ENCODE results near the gene MBOAT7.

DNA sequence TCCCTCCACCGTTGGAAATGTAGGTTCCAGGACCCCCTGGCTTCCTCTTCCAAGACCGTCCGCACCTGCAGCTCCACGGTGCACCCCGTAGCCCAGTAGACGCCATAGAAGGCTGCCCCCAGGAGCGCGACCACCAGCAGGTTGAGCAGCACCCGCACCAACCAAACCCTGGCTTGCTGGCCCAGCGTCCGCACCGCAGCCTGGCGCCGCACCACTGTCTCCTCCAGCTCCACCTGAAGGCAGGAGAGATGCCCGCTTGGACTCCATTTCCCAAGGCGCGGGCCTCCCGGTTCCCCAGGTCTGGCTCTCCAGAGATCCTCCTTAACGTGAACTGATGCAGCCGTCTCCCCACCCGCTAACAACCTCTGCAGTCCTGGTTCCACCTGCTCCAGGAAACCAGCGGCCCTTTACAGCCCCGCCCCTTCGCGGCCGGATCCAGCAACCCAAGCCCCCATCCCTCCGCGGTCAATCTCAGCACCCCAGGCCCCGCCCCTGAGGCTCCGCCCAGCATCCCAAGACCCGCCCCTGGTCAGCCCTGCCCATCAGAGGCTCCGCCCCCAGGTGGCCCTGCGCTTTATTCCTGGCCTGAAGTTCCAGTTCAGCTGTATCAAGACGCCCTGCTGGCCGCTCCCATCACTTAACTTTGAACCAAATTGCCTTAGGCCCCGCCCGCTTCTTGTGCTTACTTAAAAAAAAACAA, 24.9 kb downstream of the MBOAT7 start:
- TF ChIP-seq CTCF (IDR thresholded peaks at IDR 0.05; ENCODE audit: extremely low read depth in 1 of 2, insufficient read depth in 1 of 2, low read depth in 1 of 2, low read length in 2 of 2) (no peak), JUN (IDR thresholded peaks at IDR 0.05; ENCODE audit: borderline replicate concordance, insufficient read depth, insufficient read length, low read depth) (no peak), EZH2 (IDR thresholded peaks at IDR 0.05; ENCODE audit: borderline replicate concordance, low read depth, low read length, severe bottlenecking) (no peak), POLR2A (IDR thresholded peaks at IDR 0.05; ENCODE audit: low read depth, low read length) (no peak), MYC (IDR thresholded peaks at IDR 0.05; ENCODE audit: low read depth, low read length) (no peak), POLR2AphosphoS5 (IDR thresholded peaks at IDR 0.05; ENCODE audit: insufficient read depth, low read depth, low read length) (no peak), GATA2 (IDR thresholded peaks at IDR 0.05; ENCODE audit: insufficient read depth, insufficient read length, low read depth, low read length) (no peak)
- TF ChIP-seq, protein P1, sequence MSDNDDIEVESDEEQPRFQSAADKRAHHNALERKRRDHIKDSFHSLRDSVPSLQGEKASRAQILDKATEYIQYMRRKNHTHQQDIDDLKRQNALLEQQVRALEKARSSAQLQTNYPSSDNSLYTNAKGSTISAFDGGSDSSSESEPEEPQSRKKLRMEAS (IDR thresholded peaks at IDR 0.05; ENCODE audit: insufficient read depth, insufficient read length): no peak
